NCI-H748 treated with DMSO at 0.1 percent for 48 hours (cell line): ENCODE results near the gene RPAP2.
"Not testable (repeated sequence)": the region's sequence is repeated elsewhere in the genome, so short reads cannot be mapped to it uniquely, and the experiment has no call there.

Experiments
- DNase-seq: peaks from one replicate; lab custom pipeline; 2025; lab: John Stamatoyannopoulos, UW

The RPAP2 gene

GRCh38 chr1:92323473-92324453, 24.9 kb downstream of the RPAP2 start:
- no peak for DNase-seq

GRCh38 chr1:92324784-92325183, 25.9 kb downstream of the RPAP2 start:
- DNase-seq: no peak

GRCh38 chr1:92326681-92327080, 27.8 kb downstream of the RPAP2 start:
- DNase-seq: no peak

- no peak for DNase-seq
Observed at GRCh38 chr1:92327794-92328193, 28.9 kb downstream of the RPAP2 start.

GRCh38 chr1:92329347-92330129, 30.7 kb downstream of the RPAP2 start:
- DNase-seq: no peak

- DNase-seq: no peak
Observed at GRCh38 chr1:92333668-92334067, 34.8 kb downstream of the RPAP2 start.

- DNase-seq: no peak
Observed at GRCh38 chr1:92340154-92340553, 41.3 kb downstream of the RPAP2 start.

- no peak for DNase-seq
Observed at GRCh38 chr1:92342401-92342800, 43.5 kb downstream of the RPAP2 start.

- DNase-seq: no peak
Observed at GRCh38 chr1:92343061-92343460, 44.2 kb downstream of the RPAP2 start.

GRCh38 chr1:92346866-92347640, 48.2 kb downstream of the RPAP2 start:
- DNase-seq: no peak

GRCh38 chr1:92352856-92353255, 54.0 kb downstream of the RPAP2 start:
- DNase-seq: no peak

- DNase-seq: no peak
Observed at GRCh38 chr1:92354259-92354658, 55.4 kb downstream of the RPAP2 start.

GRCh38 chr1:92356956-92357355, 58.1 kb downstream of the RPAP2 start:
- DNase-seq: no peak

GRCh38 chr1:92359382-92359781, 60.5 kb downstream of the RPAP2 start:
- DNase-seq: not testable (repeated sequence)

- no peak for DNase-seq
Observed at GRCh38 chr1:92359986-92360385, 61.1 kb downstream of the RPAP2 start.

GRCh38 chr1:92362970-92363369, 64.1 kb downstream of the RPAP2 start:
- DNase-seq: no peak

- no peak for DNase-seq
Observed at GRCh38 chr1:92363401-92363800, 64.5 kb downstream of the RPAP2 start.

GRCh38 chr1:92365378-92366039, 66.7 kb downstream of the RPAP2 start:
- DNase-seq: no peak

GRCh38 chr1:92366040-92366395, 67.2 kb downstream of the RPAP2 start:
- no peak for DNase-seq

GRCh38 chr1:92367496-92367895, 68.6 kb downstream of the RPAP2 start:
- DNase-seq: no peak

GRCh38 chr1:92372164-92372563, 73.3 kb downstream of the RPAP2 start:
- no peak for DNase-seq

GRCh38 chr1:92374223-92374622, 75.4 kb downstream of the RPAP2 start:
- DNase-seq: no peak
